ENCODE data around the gene SAMD13.

The SAMD13 gene

DNA sequence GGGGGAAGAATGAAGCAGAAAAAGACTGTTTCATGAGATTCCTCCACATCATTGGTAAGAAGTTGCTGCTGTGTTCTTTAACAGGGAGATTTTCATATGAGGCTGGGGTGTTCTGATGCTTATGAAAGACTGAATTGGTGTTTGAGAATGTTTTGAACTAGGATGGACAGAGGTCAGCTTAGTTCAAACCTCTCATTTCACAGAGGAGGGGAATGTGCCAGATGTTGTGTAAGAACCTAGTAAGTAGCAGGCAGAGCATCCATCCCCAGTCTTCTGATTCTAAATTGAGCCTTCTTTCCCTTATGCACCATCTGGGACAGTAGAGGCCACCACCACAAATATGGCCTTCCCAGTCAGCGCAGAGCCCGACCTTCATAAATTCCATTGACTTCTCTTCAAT lies 43.7 kb downstream of the SAMD13 start:
- DNase-seq (ENCODE audit: low spot score): no peak

DNA sequence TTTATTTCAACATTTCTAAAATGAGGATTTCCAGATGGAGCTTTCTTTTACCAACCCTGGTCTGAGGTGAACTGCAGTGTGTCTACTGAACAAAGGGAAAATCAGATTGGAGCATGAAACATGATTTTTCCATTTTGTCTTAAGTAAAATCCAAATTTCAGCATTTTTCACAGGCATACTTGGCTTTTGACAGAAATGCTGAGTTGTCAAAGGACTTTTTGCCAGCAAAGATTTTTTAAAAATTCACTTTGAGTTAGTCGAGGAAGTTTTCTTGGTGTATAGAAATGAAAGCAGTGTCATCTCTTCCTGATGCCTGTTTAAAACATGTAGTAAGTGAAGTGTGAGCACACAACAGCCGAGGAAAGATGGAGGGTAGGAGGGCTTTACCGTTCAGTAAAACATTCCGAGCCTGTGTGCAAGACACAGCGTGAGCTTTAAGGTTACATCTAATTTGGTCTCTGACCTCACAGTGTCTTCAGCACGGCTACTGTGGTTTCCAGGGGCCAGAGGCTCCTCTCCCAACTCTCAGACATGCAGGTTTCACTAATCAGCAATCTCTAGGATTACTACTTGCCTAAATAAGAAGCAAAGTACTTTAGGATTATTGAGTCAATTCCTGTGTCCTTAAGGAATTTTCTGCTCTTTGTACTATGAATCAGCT lies 45.9 kb downstream of the SAMD13 start:
- DNase-seq (ENCODE audit: low spot score): peak; percentile 14

DNA sequence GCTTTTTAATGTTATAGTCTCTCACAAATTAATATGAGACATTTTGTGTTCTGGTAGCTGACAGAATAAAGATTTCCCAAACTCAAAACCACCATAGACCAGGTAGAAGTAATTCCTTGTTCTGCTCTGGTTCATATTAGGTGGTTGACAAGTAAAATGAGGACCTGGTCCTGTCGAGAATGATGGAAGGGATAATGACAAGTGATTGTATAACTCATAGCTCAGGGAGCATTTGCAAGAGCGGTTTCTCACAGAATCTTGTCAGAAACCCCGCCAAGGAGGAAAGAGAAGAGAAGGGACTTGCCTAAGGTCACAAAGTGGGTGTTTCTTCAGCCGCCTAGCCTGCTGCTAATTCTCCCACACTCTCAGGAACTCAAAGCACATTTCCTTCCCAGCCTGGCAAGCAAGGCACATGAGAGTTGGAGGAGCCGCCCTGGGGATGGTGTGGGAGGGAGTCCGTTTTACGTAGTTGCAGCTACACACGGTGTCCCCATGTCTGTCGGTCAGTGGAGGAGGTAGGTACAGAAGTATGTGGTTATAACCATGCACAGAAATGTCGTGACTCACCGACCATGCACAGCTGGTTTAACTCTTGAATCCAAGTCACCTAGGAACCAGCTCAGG lies 46.5 kb downstream of the SAMD13 start:
- DNase-seq (ENCODE audit: low spot score): no peak

DNA sequence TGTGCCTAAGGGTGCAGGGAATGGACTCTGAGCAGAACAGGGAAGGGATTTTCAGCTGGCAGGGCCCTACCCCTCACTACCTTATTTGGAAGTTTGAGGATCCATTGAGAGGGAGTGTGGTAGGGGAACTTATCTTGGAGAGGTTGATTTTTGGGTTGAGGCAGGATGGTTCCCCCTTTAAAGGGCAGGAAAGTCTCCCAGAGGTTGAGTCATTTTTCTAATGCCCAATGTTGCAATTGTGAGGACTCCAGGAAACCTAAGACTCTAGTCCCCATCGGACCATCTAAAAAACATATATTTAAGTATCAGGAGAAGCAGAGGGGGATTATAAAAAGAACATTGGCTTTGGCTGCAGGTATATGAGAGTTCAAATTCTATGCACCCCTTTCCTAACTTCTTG lies 47.3 kb downstream of the SAMD13 start:
- no peak for DNase-seq (ENCODE audit: low spot score)

DNA sequence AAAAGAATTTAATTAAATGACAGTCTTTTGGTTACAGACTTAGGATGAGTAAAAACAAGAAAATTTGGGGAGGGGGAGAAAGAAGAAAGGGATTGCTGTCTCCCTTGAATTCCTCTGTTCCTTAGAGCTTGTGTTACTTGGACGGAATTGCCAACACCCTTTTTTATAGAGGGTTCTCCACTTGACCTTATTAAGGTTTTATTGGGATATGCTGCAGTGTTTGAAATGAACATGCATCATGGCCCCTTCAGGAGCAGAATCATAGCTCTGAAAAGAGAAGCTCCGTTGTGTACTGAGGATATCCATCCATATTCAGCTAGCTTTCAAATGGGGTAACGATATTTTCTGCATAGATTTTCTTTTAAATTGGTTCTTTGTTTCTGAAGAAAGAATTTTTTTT lies 48.6 kb downstream of the SAMD13 start:
- no peak for DNase-seq (ENCODE audit: low spot score)

DNA sequence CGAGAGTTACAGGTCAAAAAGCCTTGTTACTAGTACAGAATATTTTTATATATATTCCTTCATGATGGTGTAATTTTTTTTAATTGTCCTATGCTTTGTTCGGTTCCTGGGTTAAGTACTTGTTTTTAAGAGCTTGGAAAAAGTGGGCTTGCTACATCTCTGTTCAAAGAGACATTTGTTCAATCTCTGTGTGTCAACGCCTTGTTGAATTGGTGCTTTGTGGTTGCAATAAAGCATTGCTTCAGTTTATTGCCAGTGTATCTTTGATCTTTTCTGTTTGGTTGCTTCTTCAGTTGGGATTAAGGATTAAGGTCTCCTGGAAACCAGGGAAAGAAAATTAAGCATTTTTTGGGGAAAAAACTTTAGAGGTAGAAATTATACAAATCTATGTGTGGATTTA lies 49.0 kb downstream of the SAMD13 start:
- no peak for DNase-seq (ENCODE audit: low spot score)

DNA sequence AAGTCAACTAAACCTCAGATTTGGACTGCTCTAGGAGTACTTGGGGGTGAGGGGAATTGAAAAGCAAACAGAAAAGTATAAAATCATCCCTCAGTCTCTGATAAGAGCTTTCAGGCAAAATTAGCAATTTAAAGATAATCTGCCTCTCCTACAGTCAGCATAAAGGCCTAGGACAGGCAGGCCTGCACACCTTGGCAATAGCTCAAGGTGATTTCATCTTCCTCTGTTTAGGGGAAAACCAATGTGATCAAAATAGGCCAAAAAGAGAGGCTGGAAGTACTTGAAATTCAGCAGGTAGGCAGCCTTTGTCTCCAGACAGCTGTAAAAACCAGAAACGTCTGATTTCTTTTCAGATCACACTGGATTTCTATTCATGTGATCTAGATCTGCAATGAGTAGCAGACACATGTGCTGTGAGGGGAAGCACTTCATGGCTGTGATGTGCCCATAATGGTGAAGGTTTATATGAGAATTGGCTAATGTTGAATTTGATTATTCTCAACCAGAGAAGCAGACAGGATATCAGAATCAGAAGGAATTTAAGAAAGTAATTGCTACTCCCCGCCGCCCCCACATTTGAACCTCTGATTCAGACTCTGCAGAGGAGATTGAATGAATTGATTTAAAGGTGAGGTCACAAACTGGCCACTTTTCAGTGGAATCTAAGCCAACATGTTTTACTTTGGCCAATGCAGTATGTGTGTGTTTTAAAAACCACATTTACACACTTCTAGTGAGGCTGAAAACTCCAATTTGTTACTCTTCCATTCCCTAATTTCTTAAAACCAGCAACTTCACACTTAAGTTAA lies 51.0 kb downstream of the SAMD13 start:
- DNase-seq (ENCODE audit: low spot score): no peak

DNA sequence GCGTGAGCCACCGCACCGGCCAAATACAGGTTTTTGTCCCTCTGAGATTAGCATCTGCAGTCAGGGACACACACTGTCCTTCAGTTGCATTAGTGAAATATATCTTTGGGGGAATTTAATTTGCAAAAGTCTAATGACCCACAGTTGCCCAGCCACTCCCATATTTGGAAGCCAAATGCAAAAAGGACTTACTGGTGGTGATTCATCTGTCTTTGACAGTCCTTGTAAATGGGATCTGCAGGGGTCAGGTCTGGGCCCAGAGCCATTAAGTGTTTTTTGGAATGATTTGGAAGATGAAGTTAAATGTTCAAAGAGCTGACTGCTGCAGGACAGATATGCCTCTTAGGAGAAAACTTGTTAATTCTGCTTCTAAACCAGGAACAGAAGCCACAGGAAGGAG lies 52.2 kb downstream of the SAMD13 start:
- peak; percentile 22 for DNase-seq (ENCODE audit: low spot score)

DNA sequence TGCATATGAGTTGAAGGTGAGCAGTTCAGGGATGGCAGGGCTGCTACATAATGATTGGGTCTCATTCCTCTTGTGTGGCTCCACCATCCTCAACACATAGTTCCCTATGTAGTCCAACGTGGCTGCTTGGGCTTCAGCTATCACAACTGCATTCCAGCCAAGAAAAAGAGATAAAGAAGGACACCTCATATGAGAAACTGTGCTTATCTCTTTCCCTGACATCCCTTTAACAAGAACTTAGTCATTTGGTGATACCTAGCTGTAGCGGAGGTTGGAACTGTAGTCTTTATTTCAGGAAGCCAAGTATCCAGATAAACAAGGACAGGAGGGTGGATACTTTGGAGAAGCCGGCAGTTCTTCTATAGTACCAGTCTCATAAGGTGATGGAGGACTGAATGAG lies 54.0 kb downstream of the SAMD13 start:
- no peak for DNase-seq (ENCODE audit: low spot score)

DNA sequence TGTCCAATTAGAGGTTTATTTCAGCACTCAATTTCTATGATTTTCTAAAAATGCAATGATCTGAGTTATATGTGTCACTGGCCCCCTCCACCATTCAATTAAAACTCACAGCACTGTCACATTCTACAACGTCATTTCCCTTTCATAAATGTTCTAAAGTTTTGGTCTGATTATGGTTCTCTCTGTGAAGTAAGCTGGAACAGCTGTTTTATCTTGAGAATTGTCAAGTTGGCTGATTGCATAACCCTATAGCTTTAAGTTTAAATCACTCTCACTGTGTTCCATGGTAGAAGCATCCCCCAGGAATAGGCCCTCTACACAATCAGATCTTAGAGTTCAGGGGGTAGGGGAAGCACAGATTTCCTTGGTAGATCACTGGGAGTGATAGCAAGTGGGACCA lies 55.4 kb downstream of the SAMD13 start:
- DNase-seq (ENCODE audit: low spot score): no peak

DNA sequence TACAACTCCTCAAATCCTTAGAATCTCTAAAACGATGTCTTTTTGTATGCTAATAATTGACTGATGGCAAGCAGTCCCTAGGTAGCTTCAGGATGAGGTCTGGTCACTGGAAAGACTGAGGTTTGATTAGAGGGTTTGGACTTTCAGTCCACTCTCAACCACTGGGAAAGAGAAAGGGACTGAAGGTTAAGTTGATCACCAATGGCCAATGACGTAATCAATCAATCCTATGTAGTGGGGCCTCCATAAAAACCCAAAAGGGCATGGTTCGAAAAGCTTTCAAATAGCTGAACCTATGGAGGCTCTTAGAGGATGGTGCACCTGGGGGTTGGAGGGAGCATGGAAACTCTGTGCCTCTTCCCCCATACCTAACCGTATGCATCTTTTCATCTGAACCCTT lies 57.2 kb downstream of the SAMD13 start:
- DNase-seq (ENCODE audit: low spot score): no peak

DNA sequence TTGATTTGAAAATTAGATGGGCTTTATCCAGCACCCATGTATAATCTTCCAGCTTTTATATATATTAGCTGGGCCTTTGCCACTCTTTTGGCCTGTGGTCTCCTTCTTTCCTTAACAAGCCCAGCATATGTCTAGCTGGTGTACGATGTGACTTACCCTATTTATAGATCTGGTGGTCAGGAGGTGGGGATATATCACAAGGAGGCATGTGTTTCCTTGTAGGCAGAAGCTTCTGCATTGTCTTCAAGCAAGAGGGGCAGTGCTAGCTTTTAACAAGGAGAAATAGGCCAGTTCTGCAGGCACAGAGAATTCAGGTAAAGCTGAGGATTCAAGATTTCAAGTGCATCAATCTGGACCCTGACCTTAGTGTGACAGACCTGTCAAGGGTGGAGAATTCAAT lies 58.8 kb downstream of the SAMD13 start:
- no peak for DNase-seq (ENCODE audit: low spot score)

DNA sequence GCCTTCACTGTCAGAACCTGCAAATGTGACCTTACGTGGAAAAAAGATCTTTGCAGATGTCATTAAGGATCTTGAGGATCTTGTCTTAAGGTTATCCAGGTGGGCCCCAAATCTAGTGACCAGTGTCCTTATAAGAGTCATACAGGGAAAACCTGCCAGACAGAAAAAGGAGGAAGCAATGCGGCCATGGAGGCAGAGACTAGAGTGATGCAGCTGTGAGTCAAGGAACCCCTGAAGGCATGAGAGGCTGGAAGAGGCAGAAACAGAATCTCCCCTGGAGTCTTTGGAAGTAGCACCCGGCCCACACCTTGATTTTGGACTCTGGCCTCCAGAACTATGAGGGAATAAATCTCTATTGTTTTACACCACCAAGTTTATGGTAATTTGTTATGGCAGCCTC lies 60.3 kb downstream of the SAMD13 start:
- DNase-seq (ENCODE audit: low spot score): no peak

DNA sequence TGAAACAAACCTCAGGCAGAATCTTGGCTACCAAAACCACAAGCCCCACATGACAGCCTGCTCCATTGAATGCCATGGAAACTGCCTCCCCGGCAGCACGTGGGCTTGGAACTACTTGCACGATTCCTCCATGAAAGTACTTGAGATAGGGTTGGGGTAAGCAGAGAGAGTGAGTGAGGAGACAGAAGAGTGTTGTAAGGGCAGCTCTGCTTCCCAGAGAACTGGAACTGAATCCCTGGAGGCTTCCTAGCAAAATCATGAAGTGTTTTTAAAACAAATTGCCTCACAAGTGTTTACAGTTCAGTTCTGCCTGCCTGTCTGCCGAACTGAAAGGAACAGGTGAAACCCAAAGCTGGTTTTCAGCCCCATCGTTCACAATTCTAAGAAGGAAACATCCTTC lies 61.5 kb downstream of the SAMD13 start:
- DNase-seq (ENCODE audit: low spot score): no peak

DNA sequence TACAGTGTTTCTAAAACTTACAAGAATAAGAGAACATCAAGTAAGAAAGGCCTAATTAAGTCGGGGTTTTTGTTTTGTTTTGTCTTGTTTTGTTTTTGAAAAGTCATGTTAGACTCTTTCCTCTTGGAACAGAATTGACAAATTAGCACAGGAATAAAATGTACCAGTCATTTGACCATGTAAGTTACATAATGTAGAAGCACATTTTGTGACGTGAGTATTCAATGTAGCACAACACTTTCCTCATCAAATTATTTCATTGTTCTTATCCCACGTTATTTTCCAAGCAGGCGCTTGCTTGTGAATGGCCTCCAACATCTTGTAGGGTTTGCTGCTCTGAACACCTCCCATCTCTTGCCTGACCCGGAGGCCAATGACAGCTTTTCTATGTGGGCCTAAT lies 62.1 kb downstream of the SAMD13 start:
- DNase-seq (ENCODE audit: low spot score): no peak

DNA sequence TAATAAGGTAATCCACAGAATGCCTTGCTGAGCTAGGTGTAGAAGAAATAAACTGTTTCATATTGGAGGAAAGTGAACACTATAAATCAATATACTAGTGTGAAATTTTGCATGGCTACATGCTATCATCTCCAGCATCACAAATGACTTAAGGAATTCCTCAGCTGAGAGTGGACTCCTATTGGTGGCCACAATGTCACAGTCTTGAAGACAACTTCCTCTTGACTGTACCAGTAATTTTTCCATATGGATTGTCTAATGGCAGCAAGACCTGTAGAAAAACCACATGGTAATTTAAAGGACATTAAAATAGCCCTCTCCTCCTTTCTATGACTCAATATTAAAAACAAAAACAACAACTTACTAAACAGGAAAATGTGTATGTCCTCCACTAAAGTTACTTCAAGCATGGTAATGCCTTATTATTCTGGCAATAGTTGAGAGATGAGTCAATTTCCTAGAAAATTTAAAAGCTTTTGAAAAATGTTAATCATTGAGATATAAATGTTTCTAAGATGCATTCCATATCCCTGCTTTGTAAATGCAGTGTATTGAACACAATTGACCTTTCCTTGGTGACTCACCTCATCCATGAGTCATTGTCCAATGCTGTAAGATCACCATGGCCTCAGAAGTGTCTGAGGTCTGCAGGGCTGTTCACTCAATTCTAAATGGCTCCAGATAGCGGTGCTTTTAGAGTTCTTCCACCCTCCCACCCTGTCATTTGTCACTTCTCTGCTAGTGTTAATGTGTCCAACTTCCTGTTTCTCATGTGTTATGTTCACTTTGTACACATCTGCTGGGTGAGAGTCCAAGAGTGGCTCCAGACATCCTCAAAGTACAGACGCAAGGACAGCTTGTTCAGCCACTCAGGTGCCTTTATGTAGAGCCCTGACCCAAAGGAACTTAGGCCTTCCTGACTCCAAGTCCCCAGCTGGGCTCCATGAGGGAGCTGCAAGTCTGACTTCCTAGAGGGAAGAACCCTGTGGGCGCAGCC lies 64.0 kb downstream of the SAMD13 start:
- peak; percentile 85 for DNase-seq (ENCODE audit: low spot score)

DNA sequence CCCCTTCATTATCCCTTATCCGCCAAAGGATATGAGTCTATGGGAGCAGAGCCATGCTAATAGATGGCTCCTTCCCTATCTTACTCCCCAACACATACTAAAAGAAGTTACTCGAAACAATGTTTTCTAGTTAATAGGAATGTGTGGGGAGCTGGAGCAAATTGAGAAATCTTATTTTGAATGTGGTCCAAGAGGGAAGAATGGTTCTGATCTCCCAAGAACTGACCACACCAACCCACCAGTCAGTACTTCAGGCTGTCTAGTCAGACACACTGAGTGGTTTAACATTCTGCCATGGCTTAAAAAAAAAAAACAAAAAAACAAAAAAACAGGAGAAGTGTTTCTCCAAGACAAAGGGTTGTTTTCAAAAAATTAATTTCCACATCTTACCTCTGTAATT lies 65.3 kb downstream of the SAMD13 start:
- DNase-seq (ENCODE audit: low spot score): peak; percentile 88

DNA sequence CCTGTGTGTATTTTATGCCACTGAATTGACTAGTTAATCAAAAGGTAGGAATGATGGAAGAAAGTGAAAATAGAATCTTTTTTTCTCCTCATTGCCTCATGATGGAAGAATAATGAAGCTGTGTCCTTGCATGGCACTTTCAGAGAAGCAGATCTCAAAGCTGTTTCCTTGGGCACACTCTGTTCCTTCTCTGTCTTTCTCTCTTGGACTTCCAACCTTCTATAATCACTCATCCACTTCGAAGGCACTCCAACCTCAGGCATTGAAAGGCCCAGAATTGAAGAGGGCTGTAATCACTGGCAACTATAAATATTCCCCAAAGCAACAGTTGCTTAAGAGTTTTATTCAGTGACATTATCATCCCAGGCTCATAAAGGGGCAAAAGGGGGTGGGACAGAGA lies 65.7 kb downstream of the SAMD13 start:
- no peak for DNase-seq (ENCODE audit: low spot score)

DNA sequence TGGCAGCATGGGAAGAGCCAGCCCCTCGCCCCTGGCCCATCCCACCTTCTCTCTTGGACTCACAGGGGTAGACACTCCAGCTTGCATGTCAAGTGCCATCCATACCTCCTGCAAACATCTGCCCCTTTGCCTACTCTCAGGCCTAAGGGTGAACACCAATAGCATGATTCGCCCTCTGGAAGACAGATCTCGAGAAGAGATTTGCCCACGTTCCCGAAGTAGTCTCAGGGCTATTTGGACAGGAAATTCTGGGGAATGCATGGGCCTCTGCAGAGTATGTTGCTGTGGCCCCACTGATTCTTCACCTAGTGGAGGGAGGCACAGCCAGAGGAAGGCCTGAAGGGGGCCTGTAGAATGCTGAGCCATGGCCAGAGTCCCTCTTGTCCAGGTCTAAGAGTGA lies 66.9 kb downstream of the SAMD13 start:
- DNase-seq (ENCODE audit: low spot score): no peak

DNA sequence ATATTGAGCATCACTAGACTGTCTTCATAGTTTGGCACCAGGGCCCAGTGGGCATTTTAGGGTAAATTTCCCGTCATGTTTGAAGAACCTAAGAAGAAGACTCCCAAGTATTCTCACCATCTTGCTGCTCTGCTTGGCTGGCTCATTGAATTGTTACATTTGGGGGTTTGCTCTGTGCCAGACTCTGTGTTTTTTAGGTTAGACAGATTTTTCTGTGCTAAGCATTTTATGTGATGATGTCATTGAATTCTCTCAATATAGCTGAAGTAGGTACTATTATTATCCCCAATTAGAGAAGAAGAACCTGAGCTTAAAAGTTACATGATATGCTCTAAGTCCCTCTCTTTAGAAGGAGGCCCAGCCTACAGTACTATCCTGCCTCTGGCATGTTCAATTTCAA lies 68.8 kb downstream of the SAMD13 start:
- DNase-seq (ENCODE audit: low spot score): no peak

DNA sequence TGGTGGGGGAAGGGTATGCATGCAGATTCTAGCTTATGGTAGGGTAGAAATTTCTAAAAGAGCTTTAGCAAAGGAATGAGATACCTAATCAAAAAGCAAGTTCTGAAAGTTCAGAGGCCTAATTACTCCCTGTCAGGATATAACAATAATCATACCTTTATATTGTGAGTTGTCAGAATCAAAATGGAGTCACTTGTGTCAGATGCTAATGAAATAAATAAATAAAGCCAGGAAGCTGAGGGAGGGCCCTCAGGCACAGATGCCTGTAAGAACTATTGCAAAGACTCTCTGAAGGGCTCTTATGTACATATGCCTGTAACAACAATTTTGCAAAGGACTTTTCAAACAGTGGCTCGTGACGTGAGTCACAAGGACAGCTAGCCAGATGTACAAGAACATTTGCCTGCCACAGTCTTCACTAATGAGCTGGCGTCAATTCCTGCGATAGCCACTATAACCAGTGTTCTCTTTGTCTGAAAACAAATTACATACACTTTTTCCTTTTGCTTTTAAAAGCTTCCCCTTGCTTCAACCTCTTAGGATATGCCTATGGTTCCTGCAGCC lies 69.4 kb downstream of the SAMD13 start:
- no peak for DNase-seq (ENCODE audit: low spot score)

Data from GM03348 (cell line).